Astrocyte of the cerebellum (primary cell): ENCODE measurements around the gene ATOX1.

ENCODE experiments used
- DNase-seq: peaks from one replicate; pipeline ENCODE4 v3.0.0-alpha.2; 2011; ENCODE audit warnings: low read depth
- H3K4me3 ChIP-seq: 2 replicates; pipeline ENCODE4 v1.5.1; 2011; ENCODE audit warnings: mild to moderate bottlenecking, low read depth, low read length, moderate library complexity
- in situ Hi-C: cut with HindIII; loops from 2 replicates; pipeline ENCODE4 v1.10.0; 2017; ENCODE audit warnings: low sequenced_read_pairs
- TF ChIP-seq, protein P1 (sequence below): IDR thresholded peaks from 2 replicates; pipeline ENCODE4 v1.5.1; 2012; ENCODE audit warnings: low read length, low read depth, moderate library complexity, mild to moderate bottlenecking; ENCODE audit errors: missing control alignments

Gene ATOX1

DNA sequence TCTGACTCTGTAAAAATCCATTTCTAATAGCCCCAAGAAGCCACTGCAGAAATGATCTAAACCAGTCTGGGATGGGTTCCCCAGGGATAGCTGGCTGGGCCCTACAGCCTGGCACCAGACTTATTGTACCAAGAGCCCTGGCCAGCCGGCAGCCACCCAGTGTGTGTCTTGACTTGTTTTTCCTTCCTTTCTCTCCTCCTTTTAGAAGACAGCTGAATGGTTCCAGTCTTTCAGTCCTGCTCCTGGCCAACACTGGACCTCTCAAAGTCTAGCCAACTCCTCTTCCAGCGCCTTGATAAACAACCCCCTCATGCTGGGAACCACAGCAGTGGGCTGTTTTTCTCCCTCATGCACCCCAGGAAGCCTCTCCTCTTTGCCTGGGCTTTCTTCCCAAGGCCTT is 34.1 kb downstream of the ATOX1 start:
- H3K4me3 ChIP-seq = no peak overlapping the region
- TF ChIP-seq, protein P1, sequence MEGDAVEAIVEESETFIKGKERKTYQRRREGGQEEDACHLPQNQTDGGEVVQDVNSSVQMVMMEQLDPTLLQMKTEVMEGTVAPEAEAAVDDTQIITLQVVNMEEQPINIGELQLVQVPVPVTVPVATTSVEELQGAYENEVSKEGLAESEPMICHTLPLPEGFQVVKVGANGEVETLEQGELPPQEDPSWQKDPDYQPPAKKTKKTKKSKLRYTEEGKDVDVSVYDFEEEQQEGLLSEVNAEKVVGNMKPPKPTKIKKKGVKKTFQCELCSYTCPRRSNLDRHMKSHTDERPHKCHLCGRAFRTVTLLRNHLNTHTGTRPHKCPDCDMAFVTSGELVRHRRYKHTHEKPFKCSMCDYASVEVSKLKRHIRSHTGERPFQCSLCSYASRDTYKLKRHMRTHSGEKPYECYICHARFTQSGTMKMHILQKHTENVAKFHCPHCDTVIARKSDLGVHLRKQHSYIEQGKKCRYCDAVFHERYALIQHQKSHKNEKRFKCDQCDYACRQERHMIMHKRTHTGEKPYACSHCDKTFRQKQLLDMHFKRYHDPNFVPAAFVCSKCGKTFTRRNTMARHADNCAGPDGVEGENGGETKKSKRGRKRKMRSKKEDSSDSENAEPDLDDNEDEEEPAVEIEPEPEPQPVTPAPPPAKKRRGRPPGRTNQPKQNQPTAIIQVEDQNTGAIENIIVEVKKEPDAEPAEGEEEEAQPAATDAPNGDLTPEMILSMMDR = no peak
- in situ Hi-C loops = no loop called here
- DNase-seq = no peak

DNA sequence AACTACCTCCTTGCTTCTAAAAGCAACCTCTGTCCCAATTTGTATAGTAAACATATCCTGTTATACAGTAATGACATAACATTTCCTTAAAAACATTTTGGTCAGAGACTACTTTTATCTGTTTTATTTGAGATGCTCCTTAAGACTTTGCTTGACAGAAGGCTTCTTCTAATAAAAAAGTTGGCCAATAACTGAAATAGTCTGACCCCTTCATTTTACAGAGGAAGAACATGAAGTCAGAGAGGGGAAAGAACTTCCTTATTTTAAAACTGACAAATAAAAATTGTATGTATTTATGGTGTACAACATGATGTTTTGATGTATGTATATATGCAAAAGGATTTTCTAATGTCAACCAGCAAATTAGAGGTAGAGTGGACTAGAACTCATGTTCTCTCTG is 35.9 kb downstream of the ATOX1 start:
- TF ChIP-seq, protein P1 = no peak
- in situ Hi-C loops = no loop called here
- no peak for DNase-seq
- H3K4me3 ChIP-seq = no peak overlapping the region

DNA sequence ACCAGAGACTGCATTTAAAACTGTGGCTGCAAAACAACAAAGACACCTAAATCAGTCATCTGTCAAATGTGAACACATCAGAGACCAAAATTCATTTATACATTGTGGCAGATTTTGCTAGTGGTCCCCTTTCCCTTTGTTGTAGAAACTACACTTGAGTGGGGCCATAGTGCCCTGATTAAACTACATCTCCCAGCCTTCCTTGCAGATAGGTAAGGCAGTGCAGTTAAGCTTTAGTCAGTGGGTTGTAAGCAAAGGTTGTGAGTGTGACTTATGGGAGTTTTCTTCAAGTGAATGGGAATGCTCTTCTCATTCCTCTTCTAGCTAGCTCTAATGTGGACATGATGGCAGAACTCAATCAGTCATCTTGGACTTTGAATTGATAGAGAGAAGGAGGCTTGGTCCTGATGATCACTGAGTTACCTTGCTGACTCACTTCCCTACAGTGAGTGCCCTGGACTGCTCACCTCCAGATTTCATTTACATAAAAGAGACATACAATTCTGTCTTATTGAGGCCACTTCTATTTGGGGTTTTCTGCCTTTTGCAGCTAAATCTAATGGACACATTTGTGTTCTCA is 36.5 kb downstream of the ATOX1 start:
- TF ChIP-seq, protein P1 = no peak

DNA sequence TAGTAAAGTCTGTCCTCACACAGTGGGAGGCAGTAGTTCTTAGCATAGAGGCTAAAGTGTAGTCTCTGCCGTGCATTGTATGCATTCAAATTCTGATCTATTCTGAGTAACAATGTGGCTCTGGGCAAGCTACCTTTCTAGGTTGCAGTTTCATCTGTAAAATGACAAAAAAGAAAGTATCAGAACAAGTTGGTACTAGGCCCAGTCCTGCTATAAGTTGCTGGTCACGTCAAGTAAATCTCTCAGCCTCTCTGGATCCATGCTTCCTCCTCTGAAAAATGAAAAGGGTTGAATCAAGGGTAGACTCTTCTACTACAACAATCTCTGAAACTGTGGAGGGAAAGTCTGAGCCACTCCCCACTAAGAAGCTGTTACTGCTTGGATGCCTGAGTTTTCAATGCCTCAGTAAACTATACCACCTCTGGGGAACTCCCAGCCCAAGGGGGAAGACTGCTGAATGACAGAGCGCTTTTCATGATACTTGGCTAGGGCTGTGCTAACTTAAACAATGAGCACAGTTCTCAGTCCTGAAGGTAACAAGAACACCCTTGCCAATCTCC is 37.3 kb downstream of the ATOX1 start:
- in situ Hi-C loops = no loop called here
- no peak overlapping the region for H3K4me3 ChIP-seq
- TF ChIP-seq, protein P1 = no peak
- DNase-seq = no peak

More for the DNA sequence above, 36.5 kb downstream of the ATOX1 start:
- in situ Hi-C loops = no loop called here
- DNase-seq = no peak
- H3K4me3 ChIP-seq = no peak overlapping the region

DNA sequence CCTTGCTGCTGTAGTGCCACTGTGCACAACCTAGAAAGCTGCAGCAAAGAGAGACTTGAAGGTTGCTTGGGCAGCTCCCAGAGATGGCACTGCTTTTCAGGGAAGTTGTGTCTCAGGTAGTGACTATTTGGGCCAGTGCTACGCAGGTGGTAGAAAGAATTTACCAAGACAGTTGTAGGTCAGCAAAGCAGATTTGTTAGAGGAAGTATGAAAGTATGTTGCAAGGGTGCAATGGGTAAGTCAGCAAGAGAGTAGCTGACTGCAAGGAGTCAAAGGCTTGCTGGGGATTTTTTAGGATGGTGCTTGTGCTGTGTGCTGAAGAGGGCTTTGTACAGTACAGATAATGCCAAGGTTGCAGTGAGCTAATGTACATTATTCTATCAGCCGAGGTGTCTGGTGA is 38.2 kb downstream of the ATOX1 start:
- DNase-seq = no peak
- TF ChIP-seq, protein P1 = no peak
- no peak overlapping the region for H3K4me3 ChIP-seq
- in situ Hi-C loops = no loop called here

DNA sequence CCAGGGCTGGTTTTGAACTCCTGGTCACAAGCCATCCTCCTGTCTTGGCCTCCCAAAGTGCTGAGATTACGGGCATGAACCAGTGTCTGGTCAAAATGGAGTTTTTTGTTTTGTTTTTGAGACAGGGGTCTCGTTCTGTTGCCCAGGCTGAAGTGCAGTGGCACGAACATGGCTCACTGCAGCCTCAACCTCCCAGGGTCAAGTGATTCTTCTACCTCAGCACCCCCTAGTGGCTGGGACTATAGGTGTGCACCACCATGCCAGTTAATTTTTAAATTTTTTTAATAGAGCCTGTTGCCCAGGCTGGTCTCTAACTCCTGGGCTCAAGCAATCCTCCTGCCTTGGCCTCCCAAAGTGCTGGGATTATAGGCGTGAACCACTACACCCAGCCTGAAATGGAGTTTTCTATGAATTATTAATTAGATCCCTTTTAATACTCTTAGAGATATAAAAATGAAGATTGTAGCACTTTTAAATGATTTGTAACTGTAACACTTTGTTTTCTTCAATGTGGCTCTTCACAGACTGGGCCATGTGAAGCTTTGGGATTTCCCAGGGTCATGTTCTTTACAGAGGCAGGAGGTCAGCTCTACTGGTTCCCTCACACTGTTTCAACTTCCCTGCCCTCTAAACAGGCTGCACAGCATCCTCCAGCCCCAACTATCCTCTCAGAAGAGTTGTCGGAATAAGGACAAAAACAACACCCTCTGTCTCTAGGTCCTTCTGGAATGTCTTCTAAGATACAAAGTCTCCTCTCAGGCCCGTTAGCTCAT is 39.0 kb downstream of the ATOX1 start:
- TF ChIP-seq, protein P1 = peak; percentile 49
- in situ Hi-C loops = no loop called here
- DNase-seq = no peak
- no peak overlapping the region for H3K4me3 ChIP-seq
